Parathyroid adenoma (tissue), 2 donors: ENCODE results near the gene SPRR2B.

Experiments
- H2AFZ ChIP-seq: fragments of 300-600 bp; sonication (generic); one replicate; pipeline ENCODE4 v1.7.0; 2017; ENCODE audit warnings: antibody characterized with exemption, mild to moderate bottlenecking
- H3K27ac ChIP-seq: fragments of 300-600 bp; sonication (generic); one replicate; pipeline ENCODE4 v1.7.0; 2017
- H3K27me3 ChIP-seq: fragments of 300-600 bp; sonication (generic); one replicate; pipeline ENCODE4 v1.7.0; 2017; ENCODE audit warnings: low read length; ENCODE audit not compliant: control insufficient read depth, insufficient read depth
- H3K36me3 ChIP-seq: fragments of 300-600 bp; sonication (generic); one replicate; pipeline ENCODE4 v1.7.0; 2017; ENCODE audit warnings: low read length; ENCODE audit not compliant: control insufficient read depth, insufficient read depth
- H3K4me1 ChIP-seq: fragments of 300-600 bp; sonication (generic); one replicate; pipeline ENCODE4 v1.7.0; 2017; ENCODE audit warnings: control low read depth
- H3K4me2 ChIP-seq: fragments of 300-600 bp; sonication (generic); one replicate; pipeline ENCODE4 v1.7.0; 2017; ENCODE audit warnings: low read length
- H3K4me3 ChIP-seq: fragments of 300-600 bp; sonication (generic); one replicate; pipeline ENCODE4 v1.7.0; 2017; ENCODE audit warnings: low read depth, low read length
- H3K79me2 ChIP-seq: fragments of 300-600 bp; sonication (generic); one replicate; pipeline ENCODE4 v1.7.0; 2017; ENCODE audit warnings: control low read depth
- H3K9ac ChIP-seq: fragments of 300-600 bp; sonication (generic); one replicate; pipeline ENCODE4 v1.7.0; 2017; ENCODE audit warnings: mild to moderate bottlenecking
- H3K9me3 ChIP-seq: fragments of 300-600 bp; sonication (generic); one replicate; pipeline ENCODE4 v1.7.0; 2017; ENCODE audit warnings: low read length; ENCODE audit not compliant: control insufficient read depth
- CTCF ChIP-seq: fragments of 300-600 bp; sonication (generic); IDR thresholded peaks from one replicate; pipeline ENCODE4 v1.7.0; 2017; ENCODE audit warnings: antibody characterized with exemption, mild to moderate bottlenecking
- donor health status: primary hyperparathyroidism.

Gene SPRR2B

GRCh38 chr1:153100245-153100644 lies 28.8 kb upstream of the SPRR2B start:
- no peaks in the 10 kb centered on the region for H3K36me3 ChIP-seq
- no peak overlapping the region for H3K27ac ChIP-seq
- no peaks in the 10 kb centered on the region for H3K79me2 ChIP-seq

GRCh38 chr1:153099461-153100045 lies 28.1 kb upstream of the SPRR2B start:
- TF ChIP-seq CTCF, result no peak
- Histone ChIP-seq H3K4me3 (no peak overlapping the region), H3K36me3 (no peaks in the 10 kb centered on the region), H3K4me2 (no peak overlapping the region), H3K27me3 (no peaks in the 10 kb centered on the region), H3K27ac (no peak overlapping the region), H3K9ac (no peak overlapping the region), H3K9me3 (no peaks in the 10 kb centered on the region), H3K4me1 (no peaks in the 10 kb centered on the region), H2AFZ (no peak overlapping the region), H3K79me2 (no peaks in the 10 kb centered on the region)

More at GRCh38 chr1:153100245-153100644, 28.8 kb upstream of the SPRR2B start:
- TF ChIP-seq CTCF, result no peak
- no peak overlapping the region for H3K4me2 ChIP-seq
- H3K9ac ChIP-seq, result no peak overlapping the region
- no peaks in the 10 kb centered on the region for H3K9me3 ChIP-seq
- H3K4me1 ChIP-seq, result no peaks in the 10 kb centered on the region
- no peak overlapping the region for H2AFZ ChIP-seq
- H3K4me3 ChIP-seq, result no peak overlapping the region
- H3K27me3 ChIP-seq, result no peaks in the 10 kb centered on the region

- H3K27me3 ChIP-seq, result no peaks in the 10 kb centered on the region
Observed at GRCh38 chr1:153095764-153096163, 24.4 kb upstream of the SPRR2B start.

GRCh38 chr1:153094426-153094825 lies 23.0 kb upstream of the SPRR2B start, which contains the start of gene SPRR2E:
Gene SPRR2E (minus strand): TSS chr1:153094526. CDS start chr1:153093751, 775 bp downstream.
- TF ChIP-seq CTCF, result no peak
- H3K9ac ChIP-seq, result no peak within 1 kb of the TSS
- no peak within 1 kb of the TSS for H2AFZ ChIP-seq
- H3K9me3 ChIP-seq, result no peaks in the 10 kb centered on the region
- H3K27ac ChIP-seq, result no peak within 1 kb of the TSS
- H3K79me2 ChIP-seq, result no peaks in the 10 kb centered on the region
- H3K36me3 ChIP-seq, result no peaks in the 10 kb centered on the region
- no peaks in the 10 kb centered on the region for H3K4me1 ChIP-seq
- H3K4me3 ChIP-seq, result no peak within 1 kb of the TSS
- no peaks in the 10 kb centered on the region for H3K27me3 ChIP-seq
- no peak within 1 kb of the TSS for H3K4me2 ChIP-seq

More at GRCh38 chr1:153095764-153096163, 24.4 kb upstream of the SPRR2B start:
- H2AFZ ChIP-seq, result no peak overlapping the region
- H3K27ac ChIP-seq, result no peak overlapping the region
- no peak overlapping the region for H3K4me3 ChIP-seq
- TF ChIP-seq CTCF, result no peak
- H3K79me2 ChIP-seq, result no peaks in the 10 kb centered on the region
- H3K9ac ChIP-seq, result no peak overlapping the region
- H3K4me1 ChIP-seq, result no peaks in the 10 kb centered on the region
- no peaks in the 10 kb centered on the region for H3K36me3 ChIP-seq
- no peaks in the 10 kb centered on the region for H3K9me3 ChIP-seq
- no peak overlapping the region for H3K4me2 ChIP-seq

- H3K9me3 ChIP-seq, result no peaks in the 10 kb centered on the region
- no peaks in the 10 kb centered on the region for H3K27me3 ChIP-seq
- H3K4me3 ChIP-seq, result no peak overlapping the region
- no peak overlapping the region for H3K4me2 ChIP-seq
- no peak overlapping the region for H3K27ac ChIP-seq
- no peaks in the 10 kb centered on the region for H3K4me1 ChIP-seq
- no peaks in the 10 kb centered on the region for H3K79me2 ChIP-seq
- no peak overlapping the region for H3K9ac ChIP-seq
- no peak overlapping the region for H2AFZ ChIP-seq
- H3K36me3 ChIP-seq, result no peaks in the 10 kb centered on the region
- TF ChIP-seq CTCF, result no peak
Observed at GRCh38 chr1:153087652-153088051, 16.2 kb upstream of the SPRR2B start.
